Measurements from ENCODE around the gene SGTA.

DNA sequence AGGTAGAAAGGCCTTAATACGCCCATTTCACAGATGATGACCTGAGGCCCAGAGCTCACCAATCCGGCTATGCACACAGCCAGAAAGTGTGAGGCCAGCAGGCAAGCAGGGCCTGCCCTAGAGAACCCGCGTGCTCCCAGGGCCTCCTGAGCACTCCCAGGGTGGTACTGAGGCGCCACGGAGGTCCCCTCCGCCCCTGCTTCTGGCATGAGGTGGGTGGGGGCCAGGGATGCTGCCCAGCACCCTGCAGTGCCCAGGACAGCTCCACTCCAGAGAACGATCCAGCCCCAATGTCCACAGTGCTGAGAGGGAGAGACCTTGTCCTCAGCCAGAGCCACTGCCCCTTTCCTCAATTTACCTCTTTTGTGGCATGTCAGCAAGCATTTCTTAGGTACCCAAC lies 13.9 kb downstream of the SGTA start:
- TF ChIP-seq, protein P1, sequence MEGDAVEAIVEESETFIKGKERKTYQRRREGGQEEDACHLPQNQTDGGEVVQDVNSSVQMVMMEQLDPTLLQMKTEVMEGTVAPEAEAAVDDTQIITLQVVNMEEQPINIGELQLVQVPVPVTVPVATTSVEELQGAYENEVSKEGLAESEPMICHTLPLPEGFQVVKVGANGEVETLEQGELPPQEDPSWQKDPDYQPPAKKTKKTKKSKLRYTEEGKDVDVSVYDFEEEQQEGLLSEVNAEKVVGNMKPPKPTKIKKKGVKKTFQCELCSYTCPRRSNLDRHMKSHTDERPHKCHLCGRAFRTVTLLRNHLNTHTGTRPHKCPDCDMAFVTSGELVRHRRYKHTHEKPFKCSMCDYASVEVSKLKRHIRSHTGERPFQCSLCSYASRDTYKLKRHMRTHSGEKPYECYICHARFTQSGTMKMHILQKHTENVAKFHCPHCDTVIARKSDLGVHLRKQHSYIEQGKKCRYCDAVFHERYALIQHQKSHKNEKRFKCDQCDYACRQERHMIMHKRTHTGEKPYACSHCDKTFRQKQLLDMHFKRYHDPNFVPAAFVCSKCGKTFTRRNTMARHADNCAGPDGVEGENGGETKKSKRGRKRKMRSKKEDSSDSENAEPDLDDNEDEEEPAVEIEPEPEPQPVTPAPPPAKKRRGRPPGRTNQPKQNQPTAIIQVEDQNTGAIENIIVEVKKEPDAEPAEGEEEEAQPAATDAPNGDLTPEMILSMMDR (IDR thresholded peaks at IDR 0.05; ENCODE audit: insufficient read depth, low read length) = no peak
- TF ChIP-seq, protein P2, sequence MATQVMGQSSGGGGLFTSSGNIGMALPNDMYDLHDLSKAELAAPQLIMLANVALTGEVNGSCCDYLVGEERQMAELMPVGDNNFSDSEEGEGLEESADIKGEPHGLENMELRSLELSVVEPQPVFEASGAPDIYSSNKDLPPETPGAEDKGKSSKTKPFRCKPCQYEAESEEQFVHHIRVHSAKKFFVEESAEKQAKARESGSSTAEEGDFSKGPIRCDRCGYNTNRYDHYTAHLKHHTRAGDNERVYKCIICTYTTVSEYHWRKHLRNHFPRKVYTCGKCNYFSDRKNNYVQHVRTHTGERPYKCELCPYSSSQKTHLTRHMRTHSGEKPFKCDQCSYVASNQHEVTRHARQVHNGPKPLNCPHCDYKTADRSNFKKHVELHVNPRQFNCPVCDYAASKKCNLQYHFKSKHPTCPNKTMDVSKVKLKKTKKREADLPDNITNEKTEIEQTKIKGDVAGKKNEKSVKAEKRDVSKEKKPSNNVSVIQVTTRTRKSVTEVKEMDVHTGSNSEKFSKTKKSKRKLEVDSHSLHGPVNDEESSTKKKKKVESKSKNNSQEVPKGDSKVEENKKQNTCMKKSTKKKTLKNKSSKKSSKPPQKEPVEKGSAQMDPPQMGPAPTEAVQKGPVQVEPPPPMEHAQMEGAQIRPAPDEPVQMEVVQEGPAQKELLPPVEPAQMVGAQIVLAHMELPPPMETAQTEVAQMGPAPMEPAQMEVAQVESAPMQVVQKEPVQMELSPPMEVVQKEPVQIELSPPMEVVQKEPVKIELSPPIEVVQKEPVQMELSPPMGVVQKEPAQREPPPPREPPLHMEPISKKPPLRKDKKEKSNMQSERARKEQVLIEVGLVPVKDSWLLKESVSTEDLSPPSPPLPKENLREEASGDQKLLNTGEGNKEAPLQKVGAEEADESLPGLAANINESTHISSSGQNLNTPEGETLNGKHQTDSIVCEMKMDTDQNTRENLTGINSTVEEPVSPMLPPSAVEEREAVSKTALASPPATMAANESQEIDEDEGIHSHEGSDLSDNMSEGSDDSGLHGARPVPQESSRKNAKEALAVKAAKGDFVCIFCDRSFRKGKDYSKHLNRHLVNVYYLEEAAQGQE (IDR thresholded peaks at IDR 0.05; ENCODE audit: insufficient replicate concordance, low read depth) = no peak
- TF ChIP-seq POLR2AphosphoS5 (IDR thresholded peaks at IDR 0.05; ENCODE audit: low read depth) (no peak), SPI1 (IDR thresholded peaks at IDR 0.05; ENCODE audit: borderline replicate concordance, low read depth) (no peak), GABPA (IDR thresholded peaks at IDR 0.05; ENCODE audit: low read depth) (no peak)
